Fibroblast of peridontal ligament (primary cell): ENCODE measurements around the gene SMARCAL1.
"Not testable (repeated sequence)": the region's sequence is repeated elsewhere in the genome, so short reads cannot be mapped to it uniquely, and the experiment has no call there.

Source experiments
- DNase-seq: peaks from one replicate; pipeline ENCODE4 v3.0.0-alpha.2; 2010; ENCODE audit errors: extremely low read depth

The SMARCAL1 gene

DNA sequence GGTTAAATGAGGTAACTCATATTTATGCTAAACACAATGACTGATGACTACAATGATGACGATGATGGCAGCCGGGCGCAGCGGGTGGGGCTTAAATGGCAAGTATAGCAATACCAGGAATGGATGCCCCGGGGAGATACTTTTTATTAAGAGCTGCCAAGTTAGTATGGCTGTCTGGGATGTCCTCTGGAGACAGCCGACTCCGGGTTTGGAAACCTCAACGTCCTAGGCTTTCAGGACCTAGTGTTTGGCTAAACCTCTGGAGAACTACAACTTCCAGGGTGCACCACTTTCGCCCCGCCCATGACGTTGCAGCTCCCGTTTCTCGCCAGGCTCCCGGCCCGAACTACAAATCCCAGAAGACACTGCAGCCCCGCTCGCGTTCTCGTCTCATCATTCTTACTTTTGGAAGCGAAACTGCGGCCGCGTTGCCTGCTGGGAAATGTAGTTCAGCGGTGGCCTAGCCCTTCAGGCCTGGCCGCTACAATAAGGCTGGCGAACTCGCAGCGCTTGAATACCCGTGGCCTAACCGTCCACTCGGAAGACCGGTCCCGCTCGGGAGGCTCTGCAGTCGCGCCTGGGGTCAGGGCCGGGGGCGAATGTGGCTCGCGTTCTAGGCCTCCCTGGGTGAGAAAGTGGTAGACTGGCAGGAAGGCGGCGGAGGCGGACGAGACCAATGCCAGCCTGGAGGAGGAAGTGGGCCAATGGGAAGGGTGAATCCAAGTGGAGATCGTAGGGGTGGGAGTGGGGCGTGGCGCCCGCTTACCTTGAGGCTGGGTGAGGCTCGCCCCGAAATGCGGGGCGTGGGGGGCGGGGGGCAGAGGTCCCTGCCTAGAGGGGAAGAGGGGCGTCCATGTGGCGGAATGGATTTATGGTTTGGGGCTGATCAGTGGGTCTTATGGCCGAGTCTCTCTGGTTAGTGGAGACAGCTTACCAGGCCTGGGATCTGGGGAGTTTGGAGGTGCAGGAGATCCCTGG lies at the start of gene SMARCAL1:
TSS of gene SMARCAL1 (plus strand) at position 463 of the 978 bp plus-strand sequence. CDS start 2,221 bp downstream, outside the sequence.
- DNase-seq = peak; percentile 98

- peak; percentile 66 for DNase-seq
These were observed 49.6 kb upstream of the SMARCAL1 start for GRCh38 chr2:216362730-216363129.

- DNase-seq = no peak
These were observed 49.1 kb upstream of the SMARCAL1 start for GRCh38 chr2:216363221-216363620.

- no peak for DNase-seq
These were observed 46.8 kb upstream of the SMARCAL1 start for GRCh38 chr2:216365518-216365917.

DNA sequence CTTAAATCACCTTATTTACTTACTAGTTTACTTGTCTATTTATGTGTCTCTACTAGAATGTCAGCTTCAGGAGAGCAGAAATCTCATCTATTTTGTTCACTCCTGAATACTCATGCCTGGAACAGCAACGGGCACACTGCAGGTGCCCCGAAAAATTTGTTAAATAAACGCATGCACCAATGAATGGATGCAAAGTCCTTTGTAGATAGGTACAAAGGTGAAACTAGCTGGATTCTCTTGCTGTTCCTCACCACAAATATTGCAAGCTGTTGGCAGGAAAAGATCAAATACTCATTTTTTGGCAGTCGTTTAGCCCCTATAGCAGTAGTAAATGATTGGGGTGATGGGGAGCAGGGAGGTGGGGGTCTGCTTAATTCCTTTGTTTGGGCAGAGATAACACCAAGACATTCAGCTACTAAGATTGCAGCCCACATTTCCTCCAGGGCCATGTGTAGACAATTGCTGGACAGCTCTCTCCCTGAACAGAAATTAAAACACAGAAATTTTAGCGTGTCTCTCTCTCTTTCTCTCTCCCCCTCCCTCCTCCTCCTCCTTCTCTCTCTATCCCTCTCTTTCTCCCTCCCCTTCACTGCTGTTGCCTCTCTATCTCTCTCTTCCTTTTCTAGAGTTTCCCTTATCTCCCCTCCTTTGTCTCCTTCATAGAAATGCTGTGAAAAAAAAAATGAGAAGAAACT lies 45.4 kb upstream of the SMARCAL1 start:
- DNase-seq = no peak

DNA sequence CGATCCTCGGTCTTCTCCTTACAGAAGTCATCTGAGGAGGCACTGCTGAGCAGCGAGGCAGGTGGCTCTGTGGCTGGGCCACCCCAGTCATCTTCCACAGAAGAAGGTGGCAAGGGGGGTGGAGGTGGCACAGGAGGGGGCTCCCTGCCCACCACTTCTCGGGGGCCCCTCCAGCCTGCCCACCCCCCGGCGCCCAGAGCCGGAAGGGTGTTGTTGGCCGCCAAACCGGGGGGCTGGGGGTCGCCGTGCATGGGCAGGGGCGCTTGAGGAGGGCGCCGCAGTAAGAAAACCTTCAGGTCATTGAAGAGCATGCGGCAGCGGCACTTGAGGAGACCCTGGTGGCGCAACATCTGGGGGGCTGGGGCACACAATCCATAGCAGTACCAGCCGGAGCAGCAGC lies 42.5 kb upstream of the SMARCAL1 start:
- DNase-seq = no peak

DNA sequence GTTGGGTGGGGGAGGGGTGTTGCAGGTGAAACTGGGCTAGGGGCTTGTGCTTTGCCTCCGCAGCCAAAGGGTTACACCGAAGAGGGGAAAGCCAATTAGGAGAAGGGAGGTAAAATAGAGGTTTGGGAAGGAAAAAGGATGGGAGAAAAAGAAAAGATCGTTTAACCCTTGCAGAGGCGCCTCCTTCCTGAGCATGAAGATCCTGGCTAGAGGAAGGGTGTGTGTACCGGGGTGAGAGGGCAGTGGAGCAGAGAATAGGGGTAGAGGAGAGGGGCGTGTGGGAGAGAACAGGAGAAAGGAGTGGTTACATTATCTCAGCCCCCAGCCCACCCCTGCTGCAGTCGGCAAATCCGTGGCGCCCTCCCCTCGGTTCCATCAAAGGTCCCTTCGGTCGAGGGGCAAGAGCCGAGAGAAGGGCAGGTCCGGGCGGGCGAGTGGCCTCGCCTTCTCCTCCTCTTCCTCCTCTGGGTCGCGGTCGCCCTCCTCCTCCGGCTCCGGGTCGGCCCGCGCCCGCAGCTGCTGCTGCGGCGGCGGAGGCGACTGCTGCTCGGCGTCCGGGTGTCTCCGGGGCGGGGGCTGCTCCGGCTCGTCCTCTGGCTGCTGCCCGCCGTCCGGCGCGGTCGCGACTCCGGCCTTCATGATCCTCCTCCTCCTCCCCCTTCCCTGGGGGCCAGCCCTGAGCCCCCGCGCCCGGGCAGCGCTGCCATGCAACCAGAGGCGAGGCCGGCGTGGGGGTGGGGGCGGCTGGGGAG lies 41.1 kb upstream of the SMARCAL1 start:
- no peak for DNase-seq

GRCh38 chr2:216371721-216372702 lies 40.3 kb upstream of the SMARCAL1 start, which contains the start of gene MARCHF4:
TSS of gene MARCHF4 (minus strand) at chr2:216372483. CDS start at chr2:216370260, 2,223 bp downstream.
- peak; percentile 85 for DNase-seq

- peak; percentile 82 for DNase-seq
These were observed 39.5 kb upstream of the SMARCAL1 start for GRCh38 chr2:216372761-216373291.

DNA sequence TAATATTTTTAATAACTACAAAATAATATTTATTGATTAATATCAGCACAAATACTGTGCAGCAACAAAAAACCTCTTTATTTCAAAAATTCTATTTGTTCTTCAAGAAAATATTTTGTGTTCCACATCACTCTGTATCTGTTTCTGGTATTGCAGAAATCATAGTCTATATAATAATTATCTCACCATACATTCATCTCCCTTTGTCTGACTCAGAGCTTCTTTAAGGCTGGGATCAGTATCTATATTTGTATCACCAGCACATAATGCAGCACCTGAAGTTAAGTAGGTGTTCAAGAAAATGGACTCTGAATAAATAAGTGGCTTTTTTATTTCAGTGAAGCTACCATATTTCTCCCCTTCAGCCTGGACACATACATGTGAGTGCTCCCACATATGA lies 38.4 kb upstream of the SMARCAL1 start:
- no peak for DNase-seq

DNA sequence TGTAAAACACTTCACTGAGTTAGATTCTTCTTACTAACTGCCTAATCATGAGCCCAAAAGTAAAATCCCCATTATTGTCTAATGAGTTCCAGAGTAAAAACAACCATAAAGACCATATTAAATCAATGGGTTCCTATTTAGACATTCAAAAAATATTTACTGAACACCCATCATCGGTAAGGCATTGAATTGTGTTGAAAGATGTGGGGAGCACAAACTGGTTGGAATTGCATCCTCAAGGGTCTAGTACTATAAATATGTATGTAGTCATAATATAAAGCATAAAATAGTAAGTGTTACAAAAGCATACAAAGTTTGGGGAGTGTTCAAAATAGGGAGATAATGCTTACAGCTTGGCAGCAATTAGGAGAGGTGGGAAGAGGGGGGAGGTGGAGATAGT lies 37.0 kb upstream of the SMARCAL1 start:
- no peak for DNase-seq

DNA sequence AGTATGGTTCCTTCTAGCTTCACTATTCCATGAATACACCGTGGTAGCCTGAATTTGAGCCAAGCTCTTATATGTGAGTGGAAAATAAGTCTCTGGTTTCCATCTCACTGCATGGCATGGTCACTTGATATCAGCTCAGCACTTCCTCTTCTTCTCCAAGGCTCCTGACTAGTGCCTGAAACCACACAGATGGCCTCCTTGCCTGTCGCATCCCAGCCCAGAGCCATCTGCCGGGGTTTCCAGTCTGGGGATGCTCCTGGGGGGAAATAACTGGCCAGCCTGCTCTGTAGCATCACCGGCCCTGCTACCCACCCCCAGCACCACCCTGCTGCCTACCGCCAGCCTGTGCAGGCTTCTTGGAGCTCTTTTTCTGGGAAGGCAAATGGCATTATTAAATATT lies 32.3 kb upstream of the SMARCAL1 start:
- no peak for DNase-seq

DNA sequence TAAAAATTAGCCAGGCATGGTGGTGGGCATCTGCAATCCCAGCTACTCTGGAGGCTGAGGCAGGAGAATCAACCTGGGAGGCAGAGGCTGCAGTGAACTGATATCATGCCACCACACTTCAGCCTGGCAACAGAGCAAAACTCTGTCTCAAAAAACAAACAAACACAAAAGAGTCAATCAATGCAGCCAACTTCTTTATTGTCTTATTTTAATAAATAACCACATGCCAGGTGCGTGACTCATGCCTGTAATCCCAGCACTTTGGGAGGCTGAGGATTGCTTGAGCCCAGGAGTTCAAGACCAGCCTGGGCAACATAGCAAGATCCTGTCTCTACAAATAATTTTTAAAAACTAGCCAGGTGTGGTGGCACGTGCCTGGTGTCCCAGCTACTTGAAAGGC lies 27.9 kb upstream of the SMARCAL1 start:
- DNase-seq = not testable (repeated sequence)

DNA sequence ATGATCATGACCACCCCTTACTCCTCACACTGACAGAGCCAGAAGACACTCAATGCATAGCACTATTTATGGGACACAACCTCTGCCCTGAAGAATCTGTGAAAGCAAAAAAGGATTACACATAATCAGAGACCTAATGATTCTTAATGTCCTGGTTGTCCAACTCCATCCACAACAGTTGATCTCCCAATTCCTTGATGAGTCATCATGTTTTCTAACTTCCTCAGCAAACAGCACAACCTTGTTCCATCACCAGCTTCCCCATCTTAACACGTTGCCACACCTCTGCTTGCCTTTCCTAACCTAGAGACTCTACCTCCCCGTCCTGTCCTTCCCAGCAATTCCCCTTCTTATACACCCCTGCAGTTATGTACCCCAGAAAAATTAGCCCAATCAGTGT lies 26.8 kb upstream of the SMARCAL1 start:
- no peak for DNase-seq

DNA sequence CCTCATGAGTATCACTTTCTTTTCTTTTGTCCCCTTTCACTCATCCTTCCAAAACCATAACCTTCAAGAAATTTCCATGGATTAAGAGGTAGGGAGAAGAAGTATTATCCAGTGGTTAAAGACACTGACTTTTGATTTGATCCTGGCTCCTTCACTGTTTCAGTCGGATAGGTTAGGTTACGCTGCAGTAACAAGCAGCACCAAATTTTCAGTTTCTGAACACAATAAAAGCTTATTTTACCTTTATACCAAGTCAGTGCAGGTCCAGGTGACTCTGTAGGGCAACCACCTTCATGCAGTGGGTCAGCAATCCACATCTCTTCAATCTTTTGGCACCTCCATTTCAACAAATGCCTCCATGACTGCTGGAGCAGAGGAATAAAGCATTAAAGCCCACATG lies 25.0 kb upstream of the SMARCAL1 start:
- no peak for DNase-seq

- no peak for DNase-seq
These were observed 24.0 kb upstream of the SMARCAL1 start for GRCh38 chr2:216388046-216388884.

- peak; percentile 55 for DNase-seq
These were observed 22.7 kb upstream of the SMARCAL1 start for GRCh38 chr2:216389570-216389969.

- no peak for DNase-seq
These were observed 20.9 kb upstream of the SMARCAL1 start for GRCh38 chr2:216391401-216391800.

DNA sequence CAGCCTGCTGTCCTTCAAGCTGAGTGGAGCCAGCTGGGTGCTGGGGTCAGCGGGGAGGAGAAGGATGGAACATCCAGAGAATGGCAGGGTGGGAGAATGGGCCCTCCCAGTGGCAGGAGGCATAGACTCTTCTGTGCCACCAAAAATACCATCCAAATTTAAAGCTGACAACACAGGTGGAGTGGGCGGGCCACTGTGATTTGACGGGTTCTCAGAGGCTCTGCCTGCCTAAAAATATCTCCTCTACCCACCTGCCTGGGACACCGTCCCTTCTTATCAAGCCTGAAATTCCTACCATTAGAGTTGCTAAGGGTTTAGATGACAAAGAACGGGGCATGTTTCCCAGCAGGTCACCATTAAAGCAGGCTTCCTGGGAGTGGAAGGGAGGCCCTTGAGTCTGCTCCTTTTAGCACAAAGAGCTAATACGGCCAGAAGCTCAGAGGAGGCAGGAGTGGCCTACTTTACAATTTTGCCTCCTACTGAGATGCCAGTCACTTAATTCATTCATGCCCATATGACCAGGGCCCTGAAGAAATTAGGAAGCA lies 20.2 kb upstream of the SMARCAL1 start:
- DNase-seq = no peak
